HG03045 (cell line): ENCODE results near the gene SSBP2.
"Not testable (repeated sequence)": the region's sequence is repeated elsewhere in the genome, so short reads cannot be mapped to it uniquely, and the experiment has no call there.

ENCODE experiments used
- ATAC-seq: cut with Tn5 transposase; IDR thresholded peaks from one replicate; pipeline ENCODE4 v1.9.1; 2021; ENCODE audit warnings: mild to moderate bottlenecking, moderate library complexity; ENCODE audit not compliant: unreplicated experiment

Gene SSBP2

GRCh38 chr5:81473395-81473794, 277.5 kb downstream of the SSBP2 start:
- not testable (repeated sequence) for ATAC-seq

GRCh38 chr5:81469676-81470075, 281.2 kb downstream of the SSBP2 start:
- ATAC-seq = no peak

- ATAC-seq = no peak
Measured at GRCh38 chr5:81450940-81451339, 300.0 kb downstream of the SSBP2 start.

GRCh38 chr5:81435023-81435422, 315.9 kb downstream of the SSBP2 start:
- no peak for ATAC-seq

GRCh38 chr5:81429985-81430384, 320.9 kb downstream of the SSBP2 start:
- ATAC-seq = no peak

- no peak for ATAC-seq
Measured at GRCh38 chr5:81429363-81429762, 321.5 kb downstream of the SSBP2 start.

- ATAC-seq = no peak
Measured at GRCh38 chr5:81428861-81429260, 322.0 kb downstream of the SSBP2 start.

GRCh38 chr5:81428446-81428845, 322.5 kb downstream of the SSBP2 start:
- no peak for ATAC-seq

GRCh38 chr5:81427566-81427965, 323.3 kb downstream of the SSBP2 start:
- ATAC-seq = no peak

GRCh38 chr5:81426359-81427030, 324.4 kb downstream of the SSBP2 start:
- no peak for ATAC-seq

- ATAC-seq = no peak
Measured at GRCh38 chr5:81425569-81425968, 325.3 kb downstream of the SSBP2 start.

GRCh38 chr5:81424728-81425127, 326.2 kb downstream of the SSBP2 start:
- ATAC-seq = no peak

- no peak for ATAC-seq
Measured at GRCh38 chr5:81422671-81423070, 328.2 kb downstream of the SSBP2 start.

- no peak for ATAC-seq
Measured at GRCh38 chr5:81420039-81420667, 330.7 kb downstream of the SSBP2 start.

- no peak for ATAC-seq
Measured at GRCh38 chr5:81418606-81419005, 332.3 kb downstream of the SSBP2 start.

- ATAC-seq = no peak
Measured at GRCh38 chr5:81417052-81417451, 333.8 kb downstream of the SSBP2 start.

GRCh38 chr5:81409896-81410295, 341.0 kb downstream of the SSBP2 start:
- no peak for ATAC-seq

- ATAC-seq = no peak
Measured at GRCh38 chr5:81409361-81409760, 341.5 kb downstream of the SSBP2 start.

- no peak for ATAC-seq
Measured at GRCh38 chr5:81408496-81408895, 342.4 kb downstream of the SSBP2 start.

GRCh38 chr5:81407811-81408210, 343.1 kb downstream of the SSBP2 start:
- not testable (repeated sequence) for ATAC-seq

- ATAC-seq = no peak
Measured at GRCh38 chr5:81405126-81405891, 345.6 kb downstream of the SSBP2 start.
